HG03060 (cell line): ENCODE results near the gene LRP1B.
"Not testable (repeated sequence)": the region's sequence is repeated elsewhere in the genome, so short reads cannot be mapped to it uniquely, and the experiment has no call there.

Source experiments
- ATAC-seq: cut with Tn5 transposase; IDR thresholded peaks from one replicate; pipeline ENCODE4 v1.9.1; 2021; ENCODE audit warnings: low read depth, moderate number of reproducible peaks; ENCODE audit not compliant: unreplicated experiment

Gene LRP1B

DNA sequence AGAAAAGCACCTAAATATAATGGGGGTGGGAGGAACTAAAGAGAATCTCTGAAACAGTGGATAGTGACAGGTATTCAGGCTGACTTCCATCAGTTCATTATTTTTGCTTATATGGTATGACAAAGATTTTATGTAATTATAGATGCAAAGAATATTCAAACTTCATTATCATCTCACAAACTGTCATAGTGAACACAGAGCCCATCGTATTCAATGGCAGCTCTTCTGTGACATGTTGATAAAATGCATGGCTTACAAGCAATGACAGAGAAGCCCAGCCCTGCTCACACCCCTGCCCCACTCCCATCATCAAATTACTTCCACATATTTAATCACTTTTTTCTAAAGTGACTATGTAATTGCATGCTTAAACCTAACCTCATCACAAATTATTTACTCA lies 904.3 kb downstream of the LRP1B start:
- no peak for ATAC-seq

DNA sequence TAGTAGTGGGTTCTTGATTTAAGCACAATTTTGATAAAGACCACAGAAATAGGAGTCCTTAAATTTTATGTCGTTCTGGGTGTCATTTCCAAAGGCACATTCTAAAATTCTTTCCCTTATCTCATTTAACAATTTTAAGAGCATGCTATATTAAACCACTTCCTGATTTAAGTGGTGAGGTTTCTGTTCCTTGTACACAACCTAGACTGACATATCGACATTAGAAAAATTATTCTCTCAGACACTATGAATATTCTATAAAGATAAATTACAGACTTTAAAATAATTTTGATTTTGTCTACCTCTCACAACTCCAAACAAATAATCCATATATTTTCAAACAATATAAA lies 923.8 kb downstream of the LRP1B start:
- ATAC-seq, result no peak

DNA sequence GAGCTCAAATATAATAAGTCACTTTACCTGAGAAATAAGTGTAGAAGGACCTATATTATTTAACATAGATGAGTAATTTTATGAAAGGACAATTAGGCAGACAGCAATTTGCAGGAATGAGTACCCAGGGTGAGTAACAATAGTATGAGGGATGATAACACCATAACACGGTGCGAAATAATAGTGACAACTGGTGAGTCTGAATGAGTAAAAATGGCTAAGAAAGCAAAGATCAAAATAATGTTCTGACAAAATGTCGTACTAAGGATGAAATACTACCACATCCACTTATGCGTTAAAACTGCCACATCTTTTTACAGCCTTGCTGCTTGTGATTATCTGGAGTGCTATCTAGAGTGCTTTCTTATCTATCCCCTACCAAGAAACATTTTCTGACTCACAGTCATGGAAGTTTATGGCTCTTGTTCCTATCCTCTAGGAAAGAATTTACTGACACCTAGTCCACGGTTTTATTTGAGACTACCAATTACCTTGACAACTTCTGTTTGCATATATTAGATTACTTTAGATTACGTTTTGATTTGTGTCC lies 929.7 kb downstream of the LRP1B start:
- no peak for ATAC-seq

DNA sequence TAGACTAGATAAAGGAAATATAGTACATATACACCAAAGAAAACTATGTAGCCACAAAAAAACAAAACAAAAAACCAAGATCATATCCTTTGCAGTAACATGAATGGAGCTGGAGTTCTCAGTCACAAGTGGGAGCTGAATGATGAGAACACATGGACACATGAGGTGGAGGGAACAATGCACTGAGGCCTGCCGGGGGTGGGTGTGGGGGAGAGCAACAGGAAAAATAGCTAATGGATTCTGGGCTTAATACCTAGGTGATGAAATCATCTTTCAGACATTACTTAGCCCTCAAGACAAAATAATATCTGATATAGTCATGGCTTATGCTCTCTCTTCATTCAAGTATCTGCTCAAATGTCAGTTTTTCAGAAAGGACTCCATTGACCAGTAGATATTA lies 930.6 kb downstream of the LRP1B start:
- ATAC-seq, result no peak

DNA sequence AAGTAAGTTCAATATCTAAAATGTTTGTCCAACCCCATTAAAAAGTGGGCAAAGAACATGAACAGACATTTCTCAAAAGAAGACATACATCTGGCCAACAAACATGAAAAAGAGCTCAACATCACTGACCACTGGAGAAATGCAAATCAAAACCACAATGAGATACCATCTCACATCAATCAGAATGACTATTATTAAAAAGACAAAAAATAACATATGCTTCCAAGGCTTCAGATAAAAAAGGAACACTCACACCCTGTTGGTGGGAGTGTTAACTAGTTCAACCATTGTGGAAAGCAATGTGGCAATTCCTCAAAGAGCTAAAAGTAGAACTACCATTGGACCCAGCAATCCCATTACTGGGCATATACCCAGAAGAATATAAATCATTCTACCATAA lies 931.1 kb downstream of the LRP1B start:
- no peak for ATAC-seq

DNA sequence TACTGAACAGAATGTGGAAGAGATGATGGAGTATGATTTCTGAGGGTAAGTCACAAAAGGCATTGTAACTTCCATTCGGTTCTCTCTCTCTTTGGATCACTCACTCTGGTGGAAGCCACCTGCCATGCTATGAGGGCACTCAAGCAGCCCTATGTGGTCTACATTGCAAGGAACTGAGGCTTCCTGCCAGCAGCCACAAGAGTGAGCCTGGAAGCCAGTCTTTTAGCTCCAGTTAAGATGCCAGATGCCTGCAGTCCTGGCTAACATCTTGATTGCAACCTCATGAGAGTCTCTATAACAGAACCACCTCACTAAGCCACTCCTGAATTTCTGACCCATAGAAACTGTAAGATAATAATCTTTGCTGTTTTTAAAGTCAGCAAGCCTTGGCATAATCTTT lies 935.7 kb downstream of the LRP1B start:
- ATAC-seq, result no peak

DNA sequence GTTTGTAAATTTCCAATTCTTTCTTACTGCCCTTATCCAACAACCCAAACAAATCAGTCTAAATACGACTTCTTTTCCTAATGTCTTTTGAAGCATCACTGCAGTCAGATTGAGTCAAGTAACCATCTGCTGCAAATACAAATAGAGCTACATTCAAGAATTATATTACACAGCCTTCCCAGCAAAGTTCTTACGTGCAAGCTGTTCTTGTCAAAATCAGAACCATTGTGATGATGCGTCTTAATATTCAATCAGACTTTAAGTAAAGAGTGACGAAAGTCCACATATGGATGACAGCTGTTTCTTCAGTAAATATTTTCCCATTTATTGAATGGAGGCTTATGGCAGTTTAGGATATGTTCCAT lies 943.8 kb downstream of the LRP1B start:
- no peak for ATAC-seq

DNA sequence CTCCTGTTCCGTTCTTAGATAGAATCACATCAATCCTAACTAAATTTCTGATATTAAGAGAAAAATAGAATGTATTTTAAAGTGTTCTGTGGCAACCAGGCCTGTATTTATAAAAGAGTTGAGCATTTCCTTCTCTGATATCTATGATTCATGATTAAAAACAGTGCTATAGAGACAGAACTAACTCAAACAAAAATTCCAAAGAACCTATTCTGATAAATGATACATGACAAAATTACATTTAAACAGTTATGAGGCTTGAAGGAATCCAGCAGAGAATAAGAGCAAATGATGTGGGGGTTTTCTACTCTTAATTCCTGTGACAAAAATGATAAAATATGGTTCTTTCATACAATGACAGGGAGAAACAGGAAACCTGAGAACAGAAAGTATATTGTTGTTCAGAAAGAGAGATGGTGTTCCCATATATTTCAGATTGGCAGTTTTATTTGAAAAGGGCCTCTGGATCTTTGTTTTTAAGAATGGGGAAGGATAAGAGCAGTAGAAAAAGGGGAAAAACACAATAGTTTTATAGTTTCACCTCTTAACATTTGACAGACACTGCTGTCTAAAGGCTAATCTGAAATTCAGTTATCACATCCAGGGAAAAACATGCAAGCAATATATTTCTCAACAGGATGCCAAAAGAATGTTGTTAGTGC lies 944.3 kb downstream of the LRP1B start:
- ATAC-seq, result no peak

DNA sequence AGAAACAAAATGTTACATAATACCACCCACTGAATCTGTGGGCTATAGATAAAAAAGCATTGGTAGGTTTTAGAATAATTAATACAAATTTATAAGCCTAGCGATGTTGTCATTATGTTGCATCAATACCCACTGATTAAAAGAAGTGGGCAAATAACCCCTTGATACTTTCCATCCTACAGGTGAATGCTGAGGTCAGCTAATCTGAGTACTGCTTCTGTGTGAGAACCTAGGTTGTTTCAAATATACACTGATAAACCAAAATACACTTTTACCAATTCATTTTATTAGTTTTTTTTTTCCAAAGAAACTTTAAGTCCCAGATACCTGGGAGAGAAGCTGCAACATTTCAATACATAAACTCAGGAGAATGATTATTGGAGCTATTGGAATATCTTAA lies 948.6 kb downstream of the LRP1B start:
- ATAC-seq, result no peak

DNA sequence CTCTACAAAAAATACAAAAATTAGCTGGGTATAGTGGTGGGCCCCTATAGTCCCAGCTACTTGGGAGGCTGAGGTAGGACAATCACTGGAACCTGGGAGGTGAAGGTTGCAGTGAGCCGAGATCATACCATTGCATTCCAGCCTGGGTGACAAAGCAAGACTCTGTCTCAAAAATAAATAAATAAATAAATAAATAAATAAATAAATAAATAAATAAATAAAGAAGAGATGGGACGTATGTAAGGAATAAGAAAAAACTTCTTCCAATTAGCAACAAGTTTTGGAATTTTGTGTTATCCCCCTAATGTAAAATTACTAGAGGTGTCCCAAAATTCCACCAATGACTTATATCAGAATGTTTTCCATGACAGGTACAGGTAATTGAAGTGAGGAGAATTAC lies 961.7 kb downstream of the LRP1B start:
- not testable (repeated sequence) for ATAC-seq

DNA sequence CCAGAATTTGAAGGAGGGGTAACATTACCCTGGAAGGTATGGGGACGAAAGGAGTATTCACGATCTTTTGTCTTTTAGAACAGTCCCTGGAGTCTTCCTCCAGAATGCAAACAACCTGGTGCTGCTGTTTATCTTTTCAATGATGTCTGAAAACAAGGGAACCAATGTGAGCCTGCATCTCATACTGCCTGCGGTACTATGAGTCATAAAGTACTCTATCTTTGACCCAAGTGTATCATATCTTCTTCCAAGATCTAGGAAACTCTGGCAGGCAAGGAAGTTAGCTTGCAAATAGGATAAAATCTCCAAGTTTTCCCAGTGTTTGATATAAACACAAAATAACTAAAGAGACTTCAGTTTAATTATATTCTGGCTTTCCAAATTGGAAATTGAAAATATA lies 968.5 kb downstream of the LRP1B start:
- ATAC-seq, result no peak

DNA sequence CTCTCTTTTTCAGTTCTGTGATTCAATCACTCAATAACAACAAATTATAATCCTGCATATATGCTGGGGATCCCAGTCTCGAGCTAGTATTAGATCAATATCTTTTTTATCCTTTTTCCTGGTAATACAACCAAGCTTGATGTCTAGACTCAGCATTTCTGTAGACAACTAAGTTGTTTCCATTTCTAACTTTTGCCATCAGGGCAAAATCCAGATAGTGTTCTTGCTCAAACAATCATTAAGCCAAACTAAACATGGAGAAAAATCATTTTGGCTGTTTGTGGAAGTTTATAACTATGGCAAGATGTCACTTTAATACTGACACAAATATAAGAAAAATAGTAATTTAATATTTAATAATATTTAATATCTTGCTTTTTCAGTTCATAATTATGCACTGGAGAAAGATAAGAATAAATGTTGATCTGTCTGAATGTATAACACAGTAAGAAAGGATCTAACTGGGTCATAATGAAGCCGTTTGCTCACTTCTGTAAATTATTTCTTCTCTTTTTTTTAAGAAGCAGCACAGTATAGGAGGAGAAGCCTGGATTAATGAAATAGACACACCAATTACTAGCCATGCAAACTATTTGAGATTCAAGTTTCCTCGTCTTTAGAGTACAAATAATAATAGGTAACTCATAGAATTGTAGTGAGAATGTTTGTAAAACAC lies 979.1 kb downstream of the LRP1B start:
- no peak for ATAC-seq

DNA sequence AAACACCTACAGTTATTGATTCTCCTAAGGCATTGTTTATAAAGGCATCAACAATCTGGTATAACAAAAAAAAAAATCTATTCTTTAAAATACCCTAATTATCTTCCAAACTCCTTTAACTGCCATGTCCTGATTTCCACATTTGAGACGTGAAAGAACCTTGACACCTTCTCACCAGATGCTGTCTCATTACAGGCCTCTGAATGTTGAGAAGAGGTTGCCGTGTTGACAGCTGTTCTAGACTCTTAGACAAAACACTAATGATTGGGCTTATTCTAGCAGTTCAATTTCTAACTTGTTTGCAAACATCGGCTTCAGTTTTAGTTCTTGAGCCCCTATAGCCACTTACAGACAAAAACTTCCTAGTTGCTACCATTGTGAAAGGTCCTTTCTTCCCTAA lies 988.8 kb downstream of the LRP1B start:
- ATAC-seq, result no peak

DNA sequence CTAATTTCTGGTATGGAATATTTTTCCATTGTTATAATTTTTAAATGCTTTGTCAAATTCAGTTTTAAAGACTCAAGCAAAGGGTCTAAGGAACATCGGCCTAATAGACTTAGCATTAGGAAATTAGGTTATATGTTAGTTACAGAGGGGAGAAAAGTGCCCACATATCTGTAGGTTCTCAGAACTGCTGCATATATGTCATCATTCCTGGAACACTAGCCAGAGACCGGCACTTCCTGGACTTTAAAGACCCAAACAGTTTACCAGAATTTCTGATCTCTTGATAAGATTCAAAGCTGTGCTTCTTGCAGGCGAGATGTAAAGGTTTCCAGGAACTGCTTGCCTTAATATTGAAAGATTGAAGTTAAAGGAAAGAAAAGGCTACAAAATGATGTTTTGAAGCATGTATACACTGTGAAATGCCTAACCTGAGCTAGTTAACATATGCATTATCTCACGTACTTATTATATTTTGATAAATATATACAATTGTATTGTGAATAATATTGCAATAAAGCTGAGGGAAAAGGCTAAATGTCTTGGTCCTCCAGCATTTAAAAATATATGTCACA lies 993.6 kb downstream of the LRP1B start:
- no peak for ATAC-seq

DNA sequence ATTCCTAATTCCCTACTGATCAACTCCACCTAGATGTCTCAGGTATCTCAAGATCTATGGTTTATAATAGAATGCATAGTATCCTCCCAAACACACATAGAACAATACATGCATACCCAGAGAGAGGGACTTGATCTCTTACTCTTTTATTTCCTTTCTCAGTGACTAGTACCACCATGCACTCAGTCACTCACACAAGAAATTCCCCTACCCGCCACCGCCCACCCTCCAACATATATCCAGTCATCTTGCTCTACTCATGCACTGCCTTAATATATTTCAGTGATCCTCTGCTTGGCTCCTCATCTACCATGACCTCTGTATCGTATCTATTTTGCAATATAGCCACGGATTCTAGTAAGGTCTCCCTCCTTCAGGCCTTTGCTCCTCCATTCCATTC lies 996.9 kb downstream of the LRP1B start:
- ATAC-seq, result no peak

DNA sequence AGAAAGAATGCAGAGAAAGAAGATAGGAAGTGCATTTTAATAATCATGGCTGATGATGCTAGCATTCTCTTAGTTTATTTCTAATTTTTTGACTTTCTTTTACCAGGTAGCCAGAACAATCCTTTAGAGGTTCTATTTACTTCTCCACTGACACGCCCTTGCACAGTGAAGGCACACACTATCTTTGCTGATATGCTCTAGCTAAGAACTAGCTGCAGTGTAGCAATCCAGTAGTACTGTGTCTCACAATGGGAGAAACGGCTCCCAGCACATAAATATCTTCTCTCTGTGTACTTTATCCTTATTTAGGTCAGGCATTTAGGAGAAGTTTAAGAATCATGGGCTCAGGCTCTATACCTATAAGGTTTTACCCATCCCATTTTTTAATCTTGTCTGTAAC lies 1005.4 kb downstream of the LRP1B start:
- no peak for ATAC-seq

DNA sequence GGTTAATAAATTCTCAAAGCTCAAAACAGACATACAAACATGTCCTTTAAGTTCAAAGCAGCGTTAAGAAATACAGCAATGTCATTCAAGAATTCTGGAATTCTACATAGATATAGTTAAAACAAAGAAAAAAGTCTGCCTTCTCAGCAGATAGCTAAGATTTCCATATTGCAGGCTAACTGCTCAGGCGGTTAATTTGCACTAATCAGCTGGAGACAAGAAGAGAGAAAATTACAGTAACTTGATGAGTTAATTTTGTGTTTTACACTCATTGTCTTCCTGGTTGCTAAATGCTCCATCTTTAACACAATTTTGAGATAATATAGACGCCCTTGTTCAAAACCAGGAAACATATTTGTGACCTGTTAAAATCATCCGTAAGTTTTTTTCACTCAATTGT lies 1012.0 kb downstream of the LRP1B start:
- ATAC-seq, result no peak

DNA sequence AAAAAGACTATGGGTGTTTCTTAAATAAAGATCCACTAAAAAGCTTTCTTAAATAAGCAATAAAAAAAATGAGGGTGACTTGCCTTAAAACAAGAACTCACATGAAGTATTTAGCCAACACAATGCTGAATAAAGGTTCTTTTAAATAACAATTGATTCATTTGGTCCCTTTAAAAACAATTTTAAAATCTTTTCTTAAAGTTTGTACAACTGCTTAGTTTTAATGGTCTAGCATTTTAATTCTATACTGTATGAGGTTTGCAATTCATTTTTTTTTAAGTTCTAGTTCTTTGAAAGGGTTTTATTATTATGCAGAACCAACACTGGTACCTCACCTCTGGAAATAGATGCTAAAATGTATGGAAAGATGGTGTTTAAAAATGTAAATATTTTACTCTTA lies 1017.5 kb downstream of the LRP1B start:
- ATAC-seq, result no peak

DNA sequence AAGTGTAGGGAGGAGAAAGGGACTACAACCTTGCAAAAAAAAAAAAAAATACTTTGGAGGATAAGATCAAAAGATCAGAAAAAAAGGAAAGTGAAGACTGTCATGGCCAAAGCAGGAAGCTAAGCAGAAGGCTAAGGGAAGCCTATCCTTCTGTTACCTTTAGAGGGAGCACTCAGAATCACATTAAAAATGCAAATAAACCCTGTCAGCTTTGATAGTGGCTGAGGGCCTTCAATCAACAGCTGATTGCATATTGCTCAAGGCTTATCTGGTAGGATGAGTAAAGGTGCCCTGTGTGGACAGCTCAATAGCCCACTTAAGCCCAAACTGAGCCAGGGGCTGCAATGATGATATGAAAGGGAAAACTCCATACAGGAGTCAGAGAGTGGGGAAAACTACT lies 1021.2 kb downstream of the LRP1B start:
- no peak for ATAC-seq

DNA sequence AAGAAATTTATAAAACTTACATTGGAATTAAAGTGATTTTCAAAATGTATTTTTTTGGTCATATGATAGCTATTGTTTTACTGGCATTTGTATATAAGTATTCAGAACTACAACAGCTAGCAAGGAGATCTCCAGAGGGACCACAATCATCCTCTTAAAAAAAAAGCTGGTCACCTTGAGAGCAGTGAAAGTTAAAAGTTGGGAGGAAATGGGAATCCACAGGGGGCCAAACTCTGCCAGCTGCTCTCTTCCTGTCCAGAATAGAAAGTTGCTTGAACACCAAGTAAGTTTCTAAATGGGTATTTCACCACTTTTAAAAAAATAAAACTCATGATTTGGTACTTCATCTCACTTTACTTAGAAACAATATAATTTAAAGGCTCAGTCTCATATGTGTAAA lies 1025.1 kb downstream of the LRP1B start:
- no peak for ATAC-seq

DNA sequence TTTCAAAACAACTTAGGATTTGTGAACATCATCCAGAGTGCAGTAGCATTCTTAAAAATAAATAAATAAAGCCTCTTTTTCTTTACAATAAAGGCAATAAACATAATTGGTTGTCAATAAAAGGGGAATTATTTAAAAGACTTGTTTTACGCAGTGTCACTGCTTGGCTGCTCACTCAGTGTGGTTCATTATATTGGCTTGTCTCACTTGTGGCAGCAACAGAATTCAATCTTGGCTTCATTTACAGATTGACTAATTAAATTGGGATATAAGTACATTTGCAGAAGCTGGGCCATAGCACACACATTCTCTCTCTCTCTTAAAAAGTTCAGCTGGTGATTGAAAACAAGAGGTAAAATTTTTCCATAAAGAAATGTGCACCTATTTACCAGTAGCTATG lies 1027.6 kb downstream of the LRP1B start:
- ATAC-seq, result no peak

DNA sequence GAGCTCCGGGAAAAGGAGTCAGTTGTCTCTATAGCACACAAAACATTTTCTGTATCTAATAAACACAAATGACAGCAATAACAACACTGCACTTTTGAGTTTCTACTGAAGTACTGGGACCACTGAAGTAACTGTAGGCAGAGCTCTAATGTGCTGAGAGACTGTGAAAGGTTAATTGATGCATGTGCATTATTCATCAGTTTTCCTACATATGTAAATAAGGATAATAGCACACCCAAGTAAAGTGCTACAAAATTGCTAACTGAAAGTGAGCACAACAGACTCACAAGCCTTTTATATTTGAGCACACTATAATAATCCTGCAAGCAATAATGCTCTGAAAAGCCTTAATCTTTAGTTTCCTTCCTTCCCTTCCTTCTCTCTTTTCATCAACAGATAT lies 1051.6 kb downstream of the LRP1B start:
- no peak for ATAC-seq
